Neuronal stem cell (in vitro differentiated cells): ENCODE data around the gene HABP4.

Experiments
- DNase-seq: peaks from one replicate; pipeline ENCODE4 v3.0.0-alpha.2; 2013; ENCODE audit warnings: low spot score
- H2AFZ ChIP-seq: one replicate; pipeline ENCODE4 v1.6.1; 2013; ENCODE audit warnings: mild to moderate bottlenecking, low read length, inconsistent platforms
- H2AK5ac ChIP-seq: 2 replicates; pipeline ENCODE4 v1.6.1; 2013; ENCODE audit warnings: low read depth, mild to moderate bottlenecking, inconsistent platforms, low read length, moderate library complexity, mixed read lengths
- H2BK120ac ChIP-seq: 2 replicates; pipeline ENCODE4 v1.6.1; 2013; ENCODE audit warnings: low read depth, mild to moderate bottlenecking, inconsistent platforms, low read length, moderate library complexity, mixed read lengths
- H2BK12ac ChIP-seq: one replicate; pipeline ENCODE4 v1.6.1; 2013; ENCODE audit warnings: low read length, inconsistent platforms
- H2BK15ac ChIP-seq: 2 replicates; pipeline ENCODE4 v1.6.1; 2013; ENCODE audit warnings: mild to moderate bottlenecking, low read length, inconsistent platforms, mixed read lengths
- H2BK5ac ChIP-seq: one replicate; pipeline ENCODE4 v1.6.1; 2013; ENCODE audit warnings: inconsistent platforms, mild to moderate bottlenecking, low read length, moderate library complexity
- H3K14ac ChIP-seq: one replicate; pipeline ENCODE4 v1.6.1; 2013; ENCODE audit warnings: low read length, inconsistent platforms
- H3K18ac ChIP-seq: 2 replicates; pipeline ENCODE4 v1.6.1; 2013; ENCODE audit warnings: low read length, inconsistent platforms
- H3K23ac ChIP-seq: 2 replicates; pipeline ENCODE4 v1.6.1; 2013; ENCODE audit warnings: low read depth, mild to moderate bottlenecking, mixed read lengths, low read length, inconsistent platforms; ENCODE audit not compliant: poor library complexity
- H3K27ac ChIP-seq: replicated peaks from 3 replicates; pipeline ENCODE4 v1.5.1; 2013; ENCODE audit warnings: low read length, inconsistent platforms
- H3K27me3 ChIP-seq, 3 experiments: 2 replicates each; pipeline ENCODE4 v1.6.1; 2013; ENCODE audit warnings: low read length in 3 of 3, mild to moderate bottlenecking in 2 of 3, inconsistent platforms in 1 of 3, low read depth in 1 of 3, mixed read lengths in 1 of 3, moderate library complexity in 1 of 3; ENCODE audit not compliant: control insufficient read depth in 3 of 3, insufficient read depth in 3 of 3
- H3K36me3 ChIP-seq, 2 donors: replicated peaks in 1 of 2; 2 replicates each; pipeline ENCODE4 v1.6.1; 2013; ENCODE audit warnings: low read length in 2 of 2; ENCODE audit not compliant: control insufficient read depth in 2 of 2, insufficient read depth in 2 of 2
- H3K4ac ChIP-seq: 2 replicates; pipeline ENCODE4 v1.6.1; 2013; ENCODE audit warnings: inconsistent platforms, mild to moderate bottlenecking, low read length, moderate library complexity
- H3K4me1 ChIP-seq, 2 donors: 1 replicate in 1 of 2; 2 replicates in 1 of 2; pipeline ENCODE4 v1.6.1; 2013; ENCODE audit warnings: low read length in 2 of 2, low read depth in 1 of 2; ENCODE audit not compliant: control insufficient read depth in 2 of 2, insufficient read depth in 1 of 2
- H3K4me2 ChIP-seq: one replicate; pipeline ENCODE4 v1.6.1; 2013; ENCODE audit warnings: mild to moderate bottlenecking, low read length, inconsistent platforms; ENCODE audit not compliant: insufficient read depth, poor library complexity, severe bottlenecking
- H3K4me3 ChIP-seq, 2 donors: 2 replicates each; pipeline ENCODE4 v1.5.1; 2013; ENCODE audit warnings: low read length in 2 of 2, mild to moderate bottlenecking in 2 of 2, inconsistent platforms in 1 of 2, moderate library complexity in 1 of 2
- H3K79me1 ChIP-seq: one replicate; pipeline ENCODE4 v1.6.1; 2013; ENCODE audit warnings: low read depth, mild to moderate bottlenecking, inconsistent platforms, low read length, moderate library complexity
- H3K9ac ChIP-seq: one replicate; pipeline ENCODE4 v1.6.1; 2013; ENCODE audit warnings: mild to moderate bottlenecking, low read depth, low read length, inconsistent platforms; ENCODE audit not compliant: poor library complexity
- H3K9me3 ChIP-seq, 2 donors: replicated peaks in 1 of 2; 2 replicates each; pipeline versions ENCODE3 to v1.6.1; 2013; ENCODE audit warnings: low read length in 2 of 2, mild to moderate bottlenecking in 2 of 2, inconsistent platforms in 1 of 2, low read depth in 1 of 2, mixed read lengths in 1 of 2, moderate library complexity in 1 of 2; ENCODE audit not compliant: control insufficient read depth in 2 of 2, insufficient read depth in 1 of 2
- H4K8ac ChIP-seq: one replicate; pipeline ENCODE4 v1.6.1; 2013; ENCODE audit warnings: low read depth, mild to moderate bottlenecking, inconsistent platforms, low read length, moderate library complexity
- H4K91ac ChIP-seq: one replicate; pipeline ENCODE4 v1.6.1; 2013; ENCODE audit warnings: low read length, low read depth, mild to moderate bottlenecking, inconsistent platforms; ENCODE audit not compliant: poor library complexity
- WGBS, 2 donors: extraction: QIAGEN DNeasy Blood & Tissue Kit; methylation state at CpG; one replicate each; pipeline ENCODE4 v1.1.7; 2013; ENCODE audit warnings: missing lambda C conversion rate in 2 of 2, mixed read lengths in 1 of 2; ENCODE audit not compliant: insufficient read length in 2 of 2, insufficient replicate concordance in 1 of 2; ENCODE audit errors: extremely low coverage in 2 of 2; 5-methylcytosine and 5-hydroxymethylcytosine counted together

HABP4 gene

DNA sequence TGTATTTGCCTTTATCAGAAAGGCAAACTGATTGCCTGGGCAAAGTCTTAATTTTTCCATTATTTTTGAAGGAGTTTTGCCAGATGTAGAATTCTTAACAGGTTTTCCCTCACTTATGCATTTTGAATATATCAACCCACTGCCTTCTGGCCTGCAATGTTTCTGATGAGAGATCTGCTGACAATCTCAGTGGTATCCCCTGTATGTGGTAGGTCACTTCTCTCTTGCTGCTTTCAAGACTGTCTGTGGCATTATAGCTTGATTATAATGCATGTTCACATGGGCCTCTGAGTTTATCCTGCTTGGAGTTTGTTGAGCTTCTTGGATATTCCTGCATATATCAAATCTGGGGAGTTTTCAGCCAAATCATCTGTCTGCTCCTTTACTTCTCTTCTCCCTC, 82.2 kb downstream of the HABP4 start:
- Histone ChIP-seq H3K4me2 (no peak overlapping the region), H4K8ac (no peak overlapping the region), H2BK15ac (no peak overlapping the region), H3K4me3 (no peak overlapping the region), H3K4me1 (no peaks in the 10 kb centered on the region), H3K27ac (no peak overlapping the region), H3K23ac (no peak overlapping the region), H2BK12ac (no peak overlapping the region), H2AK5ac (no peak overlapping the region), H4K91ac (no peak overlapping the region), H3K14ac (no peak overlapping the region), H3K36me3 (peaks cover 2 to 61% of the 10 kb centered on the region in 2 donors), H3K9me3 (peaks cover 0 to 25% of the 10 kb centered on the region in 2 donors), H3K9ac (no peak overlapping the region), H3K4ac (no peak overlapping the region), H2BK120ac (no peak overlapping the region), H2BK5ac (no peak overlapping the region), H3K18ac (no peak overlapping the region), H2AFZ (no peak overlapping the region), H3K79me1 (no peaks in the 10 kb centered on the region), H3K27me3 (no peaks in the 10 kb centered on the region)
- no peak for DNase-seq

DNA sequence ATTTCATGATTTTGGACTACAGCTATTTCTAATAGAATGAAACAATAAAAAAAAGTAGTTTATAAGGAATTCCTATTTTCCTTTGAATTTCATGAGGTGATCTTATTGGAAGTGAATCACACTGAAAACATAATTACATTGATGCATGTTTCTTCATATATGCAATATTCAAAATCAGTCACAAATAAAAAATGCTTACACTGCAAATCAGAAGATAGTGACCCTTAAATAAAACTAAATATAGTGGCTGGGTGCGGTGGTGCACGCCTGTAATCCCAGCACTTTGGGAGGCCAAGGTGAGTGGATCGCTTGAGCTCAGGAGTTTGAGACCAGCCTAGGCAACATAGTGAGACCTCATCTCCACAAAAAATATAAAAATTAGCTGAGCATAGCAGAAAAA, 90.1 kb downstream of the HABP4 start:
- Histone ChIP-seq H3K18ac (no peak overlapping the region), H2BK15ac (no peak overlapping the region), H3K4ac (no peak overlapping the region), H3K27ac (no peak overlapping the region), H3K79me1 (peaks cover 1% of the 10 kb centered on the region), H3K36me3 (peaks cover 2 to 33% of the 10 kb centered on the region in 2 donors), H3K4me2 (no peak overlapping the region), H2BK5ac (no peak overlapping the region), H3K9me3 (no peaks in the 10 kb centered on the region), H3K4me1 (no peaks in the 10 kb centered on the region), H4K91ac (no peak overlapping the region), H3K9ac (no peak overlapping the region), H2AFZ (no peak overlapping the region), H3K23ac (no peak overlapping the region), H2AK5ac (no peak overlapping the region), H3K27me3 (no peaks in the 10 kb centered on the region), H4K8ac (no peak overlapping the region), H3K4me3 (no peak overlapping the region), H3K14ac (no peak overlapping the region), H2BK12ac (no peak overlapping the region), H2BK120ac (no peak overlapping the region)
- WGBS, 2 donors: no CpG with 5 or more reads among the region's 3 CpGs
- no peak for DNase-seq
